Nucleus accumbens (tissue), 56 donors: ENCODE results near the gene GLRA1.
"Not testable (repeated sequence)": the region's sequence is repeated elsewhere in the genome, so short reads cannot be mapped to it uniquely, and the experiment has no call there.

ENCODE experiments used
- DNase-seq, 56 donors: peaks; one replicate each; lab custom pipeline; 2025; lab: John Stamatoyannopoulos, UW

GLRA1 gene

GRCh38 chr5:151921916-151922315, 2.7 kb downstream of the GLRA1 start:
- DNase-seq = no peak

- no peak for DNase-seq
These were observed 6.7 kb downstream of the GLRA1 start for GRCh38 chr5:151917904-151918303.

- DNase-seq = no peak
These were observed 11.2 kb downstream of the GLRA1 start for GRCh38 chr5:151913425-151913824.

GRCh38 chr5:151912360-151912759, 12.3 kb downstream of the GLRA1 start:
- no peak for DNase-seq

- DNase-seq = no peak
These were observed 13.6 kb downstream of the GLRA1 start for GRCh38 chr5:151911011-151911410.

GRCh38 chr5:151909628-151910027, 15.0 kb downstream of the GLRA1 start:
- DNase-seq = no peak

GRCh38 chr5:151906246-151906645, 18.4 kb downstream of the GLRA1 start:
- no peak for DNase-seq

GRCh38 chr5:151905557-151905961, 19.1 kb downstream of the GLRA1 start:
- no peak for DNase-seq

- DNase-seq = no peak
These were observed 19.7 kb downstream of the GLRA1 start for GRCh38 chr5:151904909-151905308.

- DNase-seq = no peak
These were observed 20.5 kb downstream of the GLRA1 start for GRCh38 chr5:151904127-151904526.

GRCh38 chr5:151903243-151903653, 21.4 kb downstream of the GLRA1 start:
- DNase-seq = no peak

GRCh38 chr5:151902215-151902614, 22.4 kb downstream of the GLRA1 start:
- DNase-seq = no peak

GRCh38 chr5:151901611-151902010, 23.0 kb downstream of the GLRA1 start:
- no peak for DNase-seq

GRCh38 chr5:151900891-151901290, 23.8 kb downstream of the GLRA1 start:
- no peak for DNase-seq

GRCh38 chr5:151899399-151899798, 25.3 kb downstream of the GLRA1 start:
- no peak for DNase-seq

- no peak for DNase-seq
These were observed 26.8 kb downstream of the GLRA1 start for GRCh38 chr5:151897896-151898295.

GRCh38 chr5:151897020-151897552, 27.6 kb downstream of the GLRA1 start:
- no peak for DNase-seq

- DNase-seq = no peak
These were observed 28.5 kb downstream of the GLRA1 start for GRCh38 chr5:151896031-151896691.

GRCh38 chr5:151895660-151896030, 29.0 kb downstream of the GLRA1 start:
- no peak for DNase-seq

GRCh38 chr5:151893485-151893884, 31.2 kb downstream of the GLRA1 start:
- DNase-seq = not testable (repeated sequence)

- no peak for DNase-seq
These were observed 32.3 kb downstream of the GLRA1 start for GRCh38 chr5:151892393-151892792.

- no peak for DNase-seq
These were observed 34.4 kb downstream of the GLRA1 start for GRCh38 chr5:151890299-151890698.

GRCh38 chr5:151889614-151890013, 35.0 kb downstream of the GLRA1 start:
- no peak for DNase-seq
